ENCODE data around the gene MRPL41.
"Not testable (repeated sequence)": the region's sequence is repeated elsewhere in the genome, so short reads cannot be mapped to it uniquely, and the experiment has no call there.

MRPL41 gene

DNA sequence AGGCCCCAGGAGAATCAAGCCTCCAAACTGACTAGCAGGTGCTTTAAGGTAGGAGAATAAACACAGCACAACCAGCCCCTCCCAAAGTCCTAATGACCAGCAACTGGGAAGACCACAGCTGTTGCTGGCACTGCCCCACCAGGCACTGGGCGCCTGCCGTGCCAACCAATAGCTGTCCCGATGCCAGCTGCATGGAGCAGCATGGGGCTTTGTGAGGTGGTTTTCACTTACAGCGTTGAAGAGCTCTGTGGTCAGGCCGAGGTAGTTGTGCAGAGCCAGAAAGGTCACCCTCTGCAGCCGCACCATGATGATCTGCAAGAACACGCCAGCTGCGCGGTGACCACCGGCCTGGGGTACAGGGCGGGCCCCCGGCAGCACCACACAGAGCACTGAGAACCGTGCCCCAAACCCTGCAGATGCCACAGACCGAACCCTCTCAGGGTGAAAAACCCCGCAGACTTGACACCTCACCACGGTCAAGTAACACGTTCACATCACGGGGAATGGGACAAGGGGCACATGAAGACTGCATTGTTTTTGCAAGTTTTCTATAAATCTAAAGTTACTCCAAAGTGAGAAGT, 30.2 kb upstream of the MRPL41 start:
- no peak overlapping the region for H3K4me3 ChIP-seq (ENCODE audit: low read depth, low read length)

DNA sequence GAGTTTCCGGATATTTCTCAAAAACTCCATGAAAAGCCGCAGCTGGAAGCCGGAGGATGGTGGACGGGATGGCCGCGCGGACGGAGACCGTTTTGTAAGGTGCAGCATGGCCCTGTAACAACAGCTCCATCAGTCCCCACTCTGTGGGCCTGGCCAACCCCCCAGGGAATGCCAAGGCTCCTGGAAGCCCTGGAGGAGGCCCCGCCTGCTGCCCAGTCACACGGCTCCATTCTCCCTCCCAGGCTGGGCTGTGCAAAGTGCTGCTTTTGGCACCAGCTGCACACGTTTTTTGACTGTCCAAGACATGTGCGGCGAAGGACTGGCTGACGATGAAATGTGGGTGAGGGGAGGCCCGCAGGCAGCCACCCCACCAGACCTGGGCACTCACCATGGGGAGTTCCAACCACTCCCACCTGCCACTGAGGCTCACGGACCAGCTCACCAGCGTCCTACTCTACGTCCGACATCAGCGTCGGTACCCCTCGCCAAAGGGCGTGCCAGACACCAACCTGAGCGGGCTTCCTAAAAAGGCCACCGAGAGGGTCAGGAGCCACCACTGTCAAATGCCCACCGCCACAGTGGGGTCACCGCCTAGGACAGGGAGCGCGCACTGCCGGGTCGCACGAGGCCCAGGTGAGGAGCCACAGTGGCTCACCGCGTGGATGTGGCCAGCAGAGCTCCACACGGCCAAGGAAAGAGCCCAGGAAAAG, 28.8 kb upstream of the MRPL41 start:
- no peak overlapping the region for H3K4me3 ChIP-seq (ENCODE audit: low read depth, low read length)

DNA sequence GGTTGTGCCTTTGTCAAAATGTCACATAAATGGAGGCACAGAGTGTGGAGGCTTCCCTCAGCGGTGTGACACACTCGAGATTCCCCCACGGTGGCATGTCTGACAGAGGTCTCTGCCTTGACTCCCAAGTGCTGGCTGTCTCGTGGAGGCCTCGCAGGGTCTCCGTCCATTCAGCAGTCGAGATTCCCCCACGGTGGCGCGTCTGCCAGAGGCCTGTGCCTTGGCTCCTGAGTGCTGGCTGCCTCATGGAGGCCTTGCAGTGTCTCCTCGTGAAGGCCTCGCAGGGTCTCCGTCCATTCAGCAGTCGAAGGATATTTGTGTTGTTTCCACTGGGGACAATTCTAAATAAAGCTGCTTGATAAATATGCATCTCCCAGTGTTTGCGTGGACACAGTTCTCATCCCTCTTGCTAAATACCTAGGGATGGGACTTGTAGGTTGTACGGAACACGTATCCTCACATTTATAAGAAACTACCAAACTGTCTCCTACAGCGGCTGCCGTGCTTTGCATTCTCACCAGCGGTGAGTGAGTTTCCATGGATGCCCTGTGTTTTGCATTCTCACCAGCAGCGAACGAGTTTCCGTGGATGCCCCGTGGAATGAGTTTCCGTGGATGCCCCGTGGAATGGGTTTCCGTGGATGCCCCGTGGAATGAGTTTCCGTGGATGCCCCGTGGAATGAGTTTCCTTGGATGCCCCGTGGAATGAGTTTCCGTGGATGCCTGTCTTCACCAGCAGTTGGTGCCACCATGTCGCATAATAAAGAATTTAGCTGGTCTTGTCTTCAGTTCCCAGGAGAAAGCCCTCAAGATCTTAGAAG, 27.3 kb upstream of the MRPL41 start:
- no peak overlapping the region for H3K4me3 ChIP-seq (ENCODE audit: low read depth, low read length)

DNA sequence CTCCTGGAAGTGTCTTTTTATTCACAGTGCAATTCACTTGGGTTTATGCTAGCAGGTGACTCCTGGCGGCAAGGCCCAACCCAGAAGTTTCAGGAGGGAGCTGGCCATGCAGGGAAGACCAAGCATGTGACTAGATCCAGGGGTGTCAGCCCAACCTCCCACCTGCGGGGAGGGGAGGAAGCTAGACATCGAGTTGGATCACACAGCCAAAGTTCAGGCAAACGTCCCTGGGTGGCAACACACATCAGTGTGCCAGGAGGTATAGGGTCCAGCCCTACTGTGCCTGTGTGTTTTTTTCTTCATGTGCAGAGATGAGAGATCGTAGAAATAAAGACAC, 26.7 kb upstream of the MRPL41 start:
- H3K4me3 ChIP-seq (ENCODE audit: low read depth, low read length), result no peak overlapping the region

DNA sequence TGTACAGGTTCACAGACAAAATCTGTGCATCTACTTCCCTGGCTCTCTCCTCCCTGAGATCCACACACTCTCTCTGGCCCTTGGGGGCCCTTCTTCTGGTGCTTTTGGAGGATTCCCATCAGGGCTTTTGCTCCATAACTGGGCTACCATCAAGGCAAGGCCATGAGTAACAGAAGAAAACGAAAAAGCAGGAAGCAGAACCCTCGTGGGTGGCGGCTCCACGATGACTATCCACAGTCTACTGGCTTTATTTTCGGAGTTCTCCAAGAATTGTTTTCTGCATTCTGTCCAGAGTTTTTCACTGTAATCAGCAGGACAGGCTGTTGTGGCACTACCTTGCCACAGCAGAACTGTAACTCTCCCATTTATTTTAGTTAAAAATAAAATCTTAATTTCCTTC, 21.3 kb upstream of the MRPL41 start:
- H3K4me3 ChIP-seq (ENCODE audit: low read depth, low read length), result no peak overlapping the region

DNA sequence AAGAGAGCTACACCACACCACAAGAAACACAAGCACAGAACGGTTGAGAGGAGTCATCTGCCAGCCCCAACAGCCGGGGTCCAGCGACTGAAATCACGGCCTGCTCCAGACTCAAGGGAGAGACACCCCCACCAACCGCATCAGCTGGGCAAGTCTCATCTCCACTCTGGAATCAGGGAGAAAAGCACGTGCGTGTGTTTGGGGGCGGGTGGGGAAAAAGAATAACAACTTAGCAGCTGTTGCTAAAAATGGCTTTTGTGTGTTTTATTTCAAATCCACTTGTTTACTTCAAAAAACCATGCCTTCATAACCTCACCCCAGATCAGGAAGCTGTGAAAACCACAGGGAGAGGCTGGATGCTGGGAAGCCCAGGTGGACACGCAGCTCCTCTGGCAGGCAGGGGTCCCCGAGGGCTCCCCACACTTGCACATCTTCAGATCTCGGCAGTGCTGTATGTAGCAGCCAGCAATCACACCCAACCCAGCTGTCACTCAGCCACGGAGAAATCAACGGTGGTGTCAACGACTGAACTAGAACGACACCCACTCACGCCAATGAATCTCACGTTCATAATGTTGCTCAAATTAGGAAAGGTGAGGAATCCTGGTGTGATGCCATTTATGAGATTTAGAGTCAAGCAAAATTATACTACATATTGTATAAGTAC, 20.4 kb upstream of the MRPL41 start:
- H3K4me3 ChIP-seq (ENCODE audit: low read depth, low read length), result no peak overlapping the region

DNA sequence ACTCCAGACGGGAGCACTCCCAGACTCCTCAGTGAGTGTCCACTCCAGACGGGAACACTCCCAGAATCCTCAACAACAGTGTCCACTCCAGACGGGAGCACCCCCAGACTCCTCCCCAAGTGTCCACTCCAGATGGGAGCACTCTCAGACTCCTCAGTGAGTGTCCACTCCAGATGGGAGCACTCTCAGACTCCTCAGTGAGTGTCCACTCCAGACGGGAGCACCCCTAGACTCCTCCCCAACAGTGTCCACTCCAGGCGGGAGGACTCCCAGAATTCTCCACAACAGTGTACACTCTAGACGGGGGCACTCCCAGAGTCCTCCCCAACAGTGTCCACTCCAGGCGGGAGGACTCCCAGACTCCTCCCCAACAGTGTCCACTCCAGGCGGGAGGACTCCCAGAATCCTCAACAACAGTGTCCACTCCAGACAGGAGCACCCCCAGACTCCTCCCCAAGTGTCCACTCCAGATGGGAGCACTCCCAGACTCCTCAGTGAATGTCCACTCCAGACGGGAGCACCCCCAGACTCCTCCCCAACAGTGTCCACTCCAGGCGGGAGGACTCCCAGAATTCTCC, 18.7 kb upstream of the MRPL41 start:
- H3K4me3 ChIP-seq (ENCODE audit: low read depth, low read length), result not testable (repeated sequence)

DNA sequence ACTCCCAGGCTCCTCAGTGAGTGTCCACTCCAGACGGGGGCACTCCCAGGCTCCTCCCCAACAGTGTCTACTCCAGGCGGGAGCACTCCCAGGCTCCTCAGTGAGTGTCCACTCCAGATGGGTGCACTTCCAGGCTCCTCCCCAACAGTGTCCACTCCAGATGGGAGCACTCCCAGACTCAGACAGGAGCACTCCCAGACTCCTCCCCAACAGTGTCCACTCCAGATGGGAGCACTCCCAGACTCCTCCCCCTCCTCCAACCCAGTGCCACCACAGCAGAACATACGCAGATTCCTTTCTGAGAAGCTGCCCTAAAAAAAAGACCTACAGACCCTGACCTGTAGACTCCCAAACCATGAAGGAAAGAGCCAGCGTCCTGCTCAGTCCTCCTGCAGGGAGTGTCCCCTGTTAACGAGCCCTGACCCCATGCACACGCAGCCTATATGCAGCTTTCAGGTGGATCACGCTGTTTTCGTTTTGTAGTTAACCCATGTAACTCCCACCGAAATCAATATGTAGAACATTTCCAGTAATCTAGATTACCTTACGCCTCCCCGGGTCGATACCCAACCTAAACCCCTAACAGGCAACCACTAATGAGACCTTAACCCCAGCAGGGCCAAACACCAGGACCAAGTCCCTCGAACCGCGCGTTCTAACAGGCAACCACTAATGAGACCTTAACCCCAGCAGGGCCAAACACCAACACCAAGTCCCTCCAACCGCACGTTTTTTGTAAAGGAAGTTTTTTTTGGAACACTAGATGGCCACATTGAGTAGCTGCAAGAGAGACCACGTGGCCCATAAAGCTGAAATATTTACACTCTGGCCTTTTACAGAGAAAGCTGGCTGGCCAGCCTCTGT, 17.2 kb upstream of the MRPL41 start:
- no peak overlapping the region for H3K4me3 ChIP-seq (ENCODE audit: low read depth, low read length)

DNA sequence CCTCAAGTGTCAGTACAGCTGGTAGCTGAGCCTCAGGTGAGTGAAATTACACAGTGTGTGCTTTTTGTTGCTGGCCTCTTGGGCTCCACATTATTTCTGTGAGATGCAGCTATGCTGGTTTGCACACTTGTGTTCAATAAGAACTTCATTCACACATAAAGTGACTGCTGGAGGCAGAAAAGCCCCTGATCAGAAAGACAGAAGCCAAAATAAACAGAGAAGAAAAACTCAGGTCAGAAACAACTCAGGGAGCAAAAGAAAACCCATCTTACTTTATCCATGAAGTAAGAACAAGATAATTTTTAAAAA, 16.6 kb upstream of the MRPL41 start:
- H3K4me3 ChIP-seq (ENCODE audit: low read depth, low read length), result no peak overlapping the region

DNA sequence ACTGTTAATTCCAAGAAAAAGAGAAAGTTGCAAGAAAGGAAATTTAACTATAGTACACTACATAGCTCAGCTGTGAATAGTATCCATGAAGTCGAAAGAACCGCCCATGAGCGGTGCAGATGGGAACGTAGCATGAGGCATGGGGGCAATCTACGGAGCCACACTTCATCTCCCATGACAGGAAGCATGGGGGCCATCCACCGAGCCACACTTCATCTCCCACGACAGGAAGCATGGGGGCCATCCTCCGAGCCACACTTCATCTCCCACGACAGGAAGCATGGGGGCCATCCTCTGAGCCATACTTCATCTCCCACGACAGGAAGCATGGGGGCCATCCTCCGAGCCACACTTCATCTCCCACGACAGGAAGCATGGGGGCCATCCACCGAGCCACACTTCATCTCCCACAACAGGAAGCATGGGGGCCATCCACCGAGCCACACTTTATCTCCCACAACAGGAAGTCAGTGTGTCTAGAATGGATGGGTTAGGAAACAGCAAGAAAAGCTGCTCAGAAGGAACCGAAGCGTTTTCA, 15.0 kb upstream of the MRPL41 start:
- not testable (repeated sequence) for H3K4me3 ChIP-seq (ENCODE audit: low read depth, low read length)

DNA sequence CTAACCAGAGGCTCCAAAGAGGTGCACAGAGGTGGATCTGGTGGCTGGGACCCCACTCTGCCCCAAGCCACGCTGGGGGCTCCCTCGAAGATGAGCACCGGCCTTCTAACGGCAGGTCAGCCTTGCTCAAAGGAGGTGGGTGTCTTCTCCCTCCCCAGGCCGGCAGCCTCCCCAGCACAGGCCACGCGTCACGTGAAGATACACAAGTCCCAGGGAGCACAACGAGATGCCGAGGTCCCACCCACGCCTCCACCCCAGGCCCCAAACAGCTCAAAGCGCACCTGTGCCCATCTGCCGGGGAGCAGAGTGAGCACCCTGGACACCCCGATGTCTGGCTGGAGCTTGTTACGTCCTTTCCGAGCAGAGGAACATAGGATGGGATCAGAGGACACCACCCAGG, 13.6 kb upstream of the MRPL41 start:
- no peak overlapping the region for H3K4me3 ChIP-seq (ENCODE audit: low read depth, low read length)

DNA sequence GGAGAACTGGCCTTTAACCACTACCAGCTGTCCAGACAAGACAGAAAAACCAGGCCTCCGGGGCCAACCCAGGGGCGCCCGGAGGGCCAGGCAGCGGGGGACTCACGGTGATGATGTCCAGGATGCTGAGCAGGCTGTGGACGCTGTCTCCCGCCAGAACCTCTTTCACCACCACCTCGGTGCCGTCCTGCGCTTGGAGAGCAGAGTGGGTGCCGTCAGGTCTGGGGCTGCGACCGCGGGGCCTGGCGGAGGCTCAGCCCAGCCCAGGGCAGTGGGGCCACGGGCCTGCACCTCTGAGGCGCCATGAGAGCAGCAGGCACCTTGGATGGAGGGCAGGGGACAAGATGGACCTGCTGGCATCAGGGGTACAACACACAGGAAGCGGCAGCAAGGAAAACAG, 11.1 kb upstream of the MRPL41 start:
- no peak overlapping the region for H3K4me3 ChIP-seq (ENCODE audit: low read depth, low read length)

DNA sequence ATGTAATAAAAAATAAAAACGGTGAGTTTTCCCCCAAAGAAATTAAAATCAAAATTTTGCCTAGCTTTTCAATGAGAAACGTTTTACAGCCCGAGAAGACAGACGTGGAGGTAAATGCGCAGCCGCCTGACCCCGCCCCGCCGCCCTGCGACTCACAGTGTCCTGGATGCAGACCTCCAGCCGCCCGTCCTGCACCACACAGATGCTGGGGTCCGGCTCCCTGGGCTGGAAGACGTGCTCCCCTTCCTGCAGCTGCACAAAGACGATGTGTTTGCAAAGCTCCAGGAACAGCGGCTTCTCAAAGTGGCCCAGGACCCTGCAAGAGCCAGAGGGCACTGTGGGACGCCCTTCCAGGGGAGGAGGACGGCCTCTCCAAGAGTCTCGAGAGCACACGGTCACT, 9.2 kb upstream of the MRPL41 start:
- H3K4me3 ChIP-seq (ENCODE audit: low read depth, low read length), result no peak overlapping the region

DNA sequence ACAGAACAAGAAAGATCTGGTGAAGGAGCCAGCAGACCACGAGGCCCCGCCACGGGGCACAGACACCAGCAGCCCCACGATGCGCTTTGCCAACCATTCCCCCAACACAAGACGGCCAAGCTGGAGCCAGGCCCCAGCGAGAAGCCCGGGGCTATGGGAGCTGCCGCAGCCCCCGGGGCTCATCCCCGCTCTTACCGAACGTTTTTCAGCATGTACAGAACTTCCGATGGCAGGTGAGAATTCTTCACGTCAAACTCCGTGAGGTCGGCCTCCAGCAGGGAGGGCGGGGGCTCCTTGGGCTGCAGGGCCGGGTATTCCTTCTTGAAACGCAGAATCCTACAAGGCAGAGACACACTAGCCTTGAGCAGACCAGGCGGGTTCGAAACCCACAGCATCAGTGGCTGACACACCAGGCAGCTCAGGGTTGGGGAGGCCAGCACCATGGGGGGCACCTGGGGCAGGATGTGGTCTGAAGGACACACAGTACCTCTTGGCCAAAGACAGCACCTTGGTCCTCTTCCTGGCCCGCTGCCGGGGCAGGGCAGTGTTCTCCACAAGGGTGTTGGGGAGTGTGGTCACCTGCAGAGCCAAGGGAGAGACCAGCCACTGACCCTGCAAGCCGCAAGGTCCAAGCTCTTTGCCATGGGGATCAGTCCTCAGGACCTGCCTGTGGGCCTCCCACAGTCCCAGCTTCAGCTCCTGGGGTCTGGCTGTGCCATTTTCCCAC, 8.3 kb upstream of the MRPL41 start:
- no peak overlapping the region for H3K4me3 ChIP-seq (ENCODE audit: low read depth, low read length)

DNA sequence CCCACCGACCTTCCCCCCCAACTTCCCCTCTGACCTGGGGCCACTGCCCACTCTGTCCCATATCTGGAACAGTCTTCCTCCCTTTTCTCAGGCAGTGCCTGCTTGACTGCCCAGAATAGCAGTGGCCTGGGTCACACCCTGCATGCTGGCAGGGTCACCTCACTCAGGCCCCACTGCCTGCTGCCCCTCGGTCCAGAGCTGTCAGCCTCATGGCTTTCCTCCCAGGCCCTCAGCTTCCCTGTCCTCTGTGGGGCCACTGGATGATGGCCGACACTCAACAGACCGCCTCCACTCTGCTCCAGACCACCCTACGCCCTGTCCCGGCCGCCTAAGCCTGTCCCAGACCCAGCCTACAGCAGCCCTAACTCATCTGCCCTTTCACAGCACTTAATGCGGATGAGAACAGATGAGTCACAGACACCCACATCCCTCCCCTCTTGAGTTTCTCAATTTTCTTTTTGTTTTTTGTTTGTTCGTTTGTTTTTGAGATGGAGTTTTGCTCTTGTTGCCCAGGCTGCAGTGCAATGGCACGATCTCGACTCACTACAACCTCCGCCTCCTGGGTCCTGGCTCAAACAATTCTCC, 7.4 kb upstream of the MRPL41 start:
- H3K4me3 ChIP-seq (ENCODE audit: low read depth, low read length), result no peak overlapping the region

DNA sequence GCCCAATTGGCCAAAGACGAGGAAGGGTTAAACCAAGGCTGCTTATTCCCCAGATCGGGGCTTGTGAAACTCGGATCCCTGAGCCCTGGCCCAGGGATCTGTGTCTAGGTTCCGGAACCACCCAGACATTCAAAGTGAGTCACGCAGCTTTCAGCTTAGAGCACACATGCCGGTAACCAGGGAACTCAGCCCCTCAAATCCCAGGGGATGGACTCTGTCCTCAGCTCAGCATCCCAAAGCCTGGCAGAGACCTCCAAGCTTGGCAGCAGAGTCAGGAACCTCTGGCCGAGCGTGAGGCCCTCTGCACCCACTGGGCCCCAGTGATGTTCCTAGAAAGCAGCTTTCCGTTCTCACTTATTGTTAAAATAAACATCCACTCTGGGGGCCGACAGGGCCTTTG, 6.6 kb upstream of the MRPL41 start:
- no peak overlapping the region for H3K4me3 ChIP-seq (ENCODE audit: low read depth, low read length)

DNA sequence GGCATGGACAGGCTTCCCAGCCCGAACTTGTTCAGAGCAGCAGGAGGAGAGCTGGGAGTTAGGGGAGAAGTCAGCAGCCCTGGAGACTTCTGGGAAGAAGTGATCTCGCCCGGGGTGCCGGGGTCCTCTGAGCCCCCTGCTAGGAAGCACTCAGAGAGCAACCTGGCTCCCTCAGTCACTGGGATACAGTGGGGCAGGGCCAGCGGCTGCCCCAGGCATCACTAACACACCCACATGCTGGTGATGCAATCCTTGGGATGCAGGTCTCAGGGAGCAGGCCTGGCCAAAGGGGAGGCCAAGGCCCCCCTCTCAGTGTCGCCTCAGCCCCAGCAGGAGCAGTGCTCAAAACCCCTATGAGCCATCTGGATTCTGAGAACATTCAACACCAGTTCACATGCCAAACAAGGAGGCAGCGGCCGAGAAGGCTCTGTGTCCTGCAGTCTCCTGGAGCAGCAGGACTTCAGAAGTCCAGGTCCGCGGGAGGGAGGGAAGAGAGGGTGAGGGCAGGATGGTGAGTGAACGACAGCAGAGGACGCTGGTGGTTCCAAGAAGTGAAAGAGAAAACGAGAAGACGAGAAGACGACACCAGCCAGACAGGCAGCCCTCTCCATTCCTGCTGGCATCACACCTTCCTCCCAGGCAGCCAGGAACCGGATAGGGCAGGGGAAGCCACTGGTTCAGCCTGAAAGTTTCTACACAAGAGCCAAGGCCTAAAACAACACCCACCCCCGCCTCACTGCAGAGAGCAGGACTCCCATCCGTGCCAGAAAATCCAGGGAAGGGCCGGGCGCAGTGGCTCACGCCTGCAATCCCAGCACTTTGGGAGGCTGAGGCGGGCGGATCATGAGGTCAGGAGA, 3.8 kb upstream of the MRPL41 start:
- no peak overlapping the region for H3K4me3 ChIP-seq (ENCODE audit: low read depth, low read length)

DNA sequence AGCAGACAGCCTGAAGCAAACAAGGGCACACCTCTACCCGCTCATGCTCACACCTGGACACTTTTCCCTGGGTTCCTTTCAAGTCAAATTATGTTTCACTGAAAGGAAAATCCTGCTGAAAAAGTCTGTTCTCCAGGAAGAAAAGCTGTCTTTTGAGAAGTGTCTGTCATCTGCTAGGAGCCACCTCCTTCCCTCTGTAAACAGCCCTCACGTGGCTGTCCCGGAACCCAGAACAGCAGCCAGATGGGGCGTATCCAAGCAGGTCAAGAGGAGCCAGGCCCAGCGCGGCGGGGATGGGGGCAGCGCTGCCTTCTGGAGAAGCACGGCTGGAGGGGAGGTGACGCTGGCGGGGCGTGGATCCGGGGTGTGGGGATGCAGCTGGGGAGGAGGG, 1.5 kb upstream of the MRPL41 start, which contains the start of gene PNPLA7:
Gene PNPLA7 (minus strand): TSS at position 172 of the 391 bp plus-strand sequence. CDS start 205 bp downstream, outside the sequence.
- H3K4me3 ChIP-seq (ENCODE audit: low read depth, low read length), result peak within 1 kb of the TSS; percentile 39

DNA sequence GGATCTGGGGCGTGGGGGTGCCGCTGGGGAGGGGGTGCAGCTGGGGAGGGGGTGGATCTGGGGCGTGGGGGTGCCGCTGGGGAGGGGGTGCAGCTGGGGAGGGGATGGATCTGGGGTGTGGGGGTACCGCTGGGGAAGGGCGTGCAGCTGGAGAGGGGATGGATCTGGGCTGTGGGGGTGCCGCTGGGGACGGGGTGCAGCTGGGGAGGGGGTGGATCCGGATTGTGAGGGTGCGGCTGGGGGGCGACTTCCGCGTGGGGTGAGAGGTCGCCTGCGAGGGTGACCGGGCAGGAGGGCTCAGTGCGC, 768 bp upstream of the MRPL41 start:
- peak overlapping the region; percentile 39 for H3K4me3 ChIP-seq (ENCODE audit: low read depth, low read length)
